Activated CD8-positive, alpha-beta T cell treated with anti-CD3 and anti-CD28 coated beads, Interleukin-2, amount 10 ng/mL, durations not matched to agents 7 days and 5 days (primary cell): ENCODE results near the gene AP1M2. TPM values are rescaled to one million over a fixed set of nuclear protein-coding genes. Genes with fewer than 3 reads are reported as not detected.

Source experiments
- ATAC-seq: fragments of 150-1000 bp; cut with Tn5 transposase; one replicate; pipeline ENCODE4 v1.10.0; 2021; ENCODE audit warnings: moderate library complexity
- CTCF ChIA-PET: fragments of 350-600 bp; sonication (Branson Sonifier 250); formaldehyde crosslinking; loops from one replicate; lab custom pipeline; 2021; ENCODE audit warnings: antibody characterized with exemption; lab: Charles Lee
- POLR2A ChIA-PET: fragments of 350-600 bp; sonication (Branson Sonifier 250); formaldehyde crosslinking; loops from one replicate; lab custom pipeline; 2021; ENCODE audit warnings: antibody characterized with exemption; lab: Charles Lee
- DNase-seq: peaks from one replicate; pipeline ENCODE4 v3.0.0-alpha.2; 2020
- H3K27ac Mint-ChIP-seq: one replicate; pipeline ENCODE4 v1.8.0; 2021; ENCODE audit warnings: mild to moderate bottlenecking, mixed read lengths
- H3K27me3 Mint-ChIP-seq: one replicate; pipeline ENCODE4 v1.8.0; 2021; ENCODE audit warnings: low read depth, mixed read lengths
- H3K36me3 Mint-ChIP-seq: one replicate; pipeline ENCODE4 v1.8.0; 2021; ENCODE audit warnings: low read depth, mixed read lengths
- H3K4me1 Mint-ChIP-seq: one replicate; pipeline ENCODE4 v1.8.0; 2021; ENCODE audit warnings: low read depth, mixed read lengths
- H3K4me3 Mint-ChIP-seq: one replicate; pipeline ENCODE4 v1.8.0; 2021; ENCODE audit warnings: mild to moderate bottlenecking, mixed read lengths
- H3K9me3 Mint-ChIP-seq: one replicate; pipeline ENCODE4 v1.8.0; 2022; ENCODE audit warnings: mixed read lengths; ENCODE audit not compliant: insufficient read depth
- total RNA-seq, 2 experiments: library from RNA; stranded (reverse); gene quantifications; one replicate each; pipeline ENCODE4 v1.2.3, GENCODE V29; 2021

The AP1M2 gene
- total RNA-seq, 2 experiments from 2014 or later = not detected

DNA sequence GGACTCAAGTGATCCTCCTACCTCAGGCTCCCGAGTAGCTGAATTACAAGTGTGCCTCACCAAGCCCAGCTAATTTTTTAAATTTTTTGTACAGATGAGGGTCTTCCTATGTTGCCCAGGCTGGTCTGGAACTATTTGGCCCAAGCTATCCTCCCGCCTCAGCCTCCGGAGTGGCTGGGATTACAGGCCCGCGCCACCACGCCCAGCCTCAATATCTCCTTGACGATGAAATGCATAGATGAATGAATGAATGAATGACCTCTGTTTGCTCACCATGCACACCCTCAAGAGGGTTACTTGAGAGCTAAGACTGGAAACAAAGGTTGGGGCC lies 14.9 kb upstream of the AP1M2 start:
- DNase-seq = no peak
- Mint-ChIP-seq H3K27me3 (peaks cover 6% of the 10 kb centered on the region), H3K27ac (peak overlapping the region; percentile 81), H3K9me3 (no peaks in the 10 kb centered on the region), H3K4me1 (peaks cover 31% of the 10 kb centered on the region), H3K4me3 (peak overlapping the region; percentile 71), H3K36me3 (peaks cover 13% of the 10 kb centered on the region)
- ChIA-PET CTCF (interaction anchor here (0.7 to 6.5 kb wide), 4 partner anchors 21 to 94 kb away, joined by 3 to 70 read pairs (median 27); no protein-coding TSS in a partner anchor), POLR2A (interaction anchor here (0.5 to 3.8 kb wide), 11 partner anchors 8 to 115 kb away, joined by 3 to 35 read pairs (median 4); partner anchors contain the start of genes CDKN2D and QTRT1)
- ATAC-seq = no peak

DNA sequence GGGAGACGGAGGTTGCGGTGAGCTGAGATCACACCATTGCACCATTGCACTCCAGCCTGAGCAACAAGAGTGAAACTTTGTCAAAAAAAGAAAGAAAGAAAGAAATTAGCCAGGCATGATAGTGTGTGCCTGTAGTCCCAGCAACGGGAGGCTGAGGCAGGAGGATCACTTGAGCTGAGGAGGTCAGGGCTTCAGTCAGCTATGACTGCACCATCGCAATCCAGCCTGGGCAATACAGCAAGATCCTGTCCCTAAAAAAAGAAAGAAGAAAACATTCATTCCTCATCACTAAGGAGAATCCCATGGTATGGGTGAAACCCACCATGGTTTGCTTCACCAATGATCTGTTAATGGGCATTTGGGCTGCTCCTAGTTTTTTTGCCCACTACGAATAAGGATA lies 13.0 kb upstream of the AP1M2 start:
- ChIA-PET POLR2A (interaction anchor here (1.2 kb wide), 1 partner anchor 32 kb away, joined by 3 read pairs; no protein-coding TSS in a partner anchor), CTCF (interaction anchor here (2.1 to 6.5 kb wide), 2 partner anchors 19 to 44 kb away, joined by 5 to 70 read pairs; no protein-coding TSS in a partner anchor)
- no peak overlapping the region for H3K27ac Mint-ChIP-seq

DNA sequence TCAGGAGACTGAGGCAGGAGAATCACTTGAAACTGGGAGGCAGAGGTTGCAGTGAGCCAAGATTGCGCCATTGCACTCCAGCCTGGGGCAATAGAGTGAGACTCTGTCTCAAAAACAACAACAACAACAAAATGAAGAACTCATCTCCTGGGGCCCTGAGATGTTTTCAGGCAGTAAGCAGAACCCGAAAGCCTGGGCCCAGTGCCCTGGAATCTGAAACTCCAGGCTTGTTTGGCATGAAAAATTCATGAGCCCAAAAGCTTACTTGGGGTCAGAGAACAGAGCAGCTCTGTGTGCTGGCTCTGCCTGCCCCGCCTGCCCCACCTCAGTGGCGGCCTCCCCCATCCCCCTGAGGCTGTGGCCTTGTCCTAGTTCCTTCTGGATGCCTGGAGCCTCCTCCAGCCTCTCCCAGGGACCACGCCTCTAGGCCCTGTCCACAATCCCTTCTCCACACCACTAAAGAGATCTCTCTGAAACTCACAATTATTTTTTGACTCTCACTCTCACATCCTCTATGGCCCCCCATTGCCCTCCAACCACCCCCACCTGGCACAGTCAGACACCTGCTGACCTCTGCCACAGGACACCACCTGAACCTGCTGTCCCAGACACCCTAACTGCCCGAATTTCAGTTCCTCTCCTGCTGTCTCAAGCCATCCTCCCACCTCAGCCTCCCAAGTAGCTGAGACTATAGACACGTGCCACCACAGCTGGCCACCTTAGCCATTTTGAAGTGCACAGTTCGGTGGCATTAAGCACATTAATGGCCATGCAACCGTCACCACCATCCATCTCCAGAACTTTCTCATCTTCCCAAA lies 6.9 kb upstream of the AP1M2 start:
- CTCF ChIA-PET = interaction anchor here (4.5 kb wide), 1 partner anchor 13 kb away, joined by 37 read pairs; no protein-coding TSS in a partner anchor
- DNase-seq = no peak
- Mint-ChIP-seq H3K27ac (peak overlapping the region; percentile 76), H3K4me3 (no peak overlapping the region), H3K27me3 (peaks cover 2% of the 10 kb centered on the region), H3K9me3 (no peaks in the 10 kb centered on the region), H3K36me3 (no peaks in the 10 kb centered on the region), H3K4me1 (peaks cover 25% of the 10 kb centered on the region)
- POLR2A ChIA-PET = interaction anchor here (1.0 to 1.1 kb wide), 2 partner anchors 8 to 11 kb away, joined by 3 read pairs; no protein-coding TSS in a partner anchor
- ATAC-seq = no peak

More for the DNA sequence above, 13.0 kb upstream of the AP1M2 start:
- H3K27me3 Mint-ChIP-seq = peaks cover 6% of the 10 kb centered on the region
- H3K4me1 Mint-ChIP-seq = peaks cover 44% of the 10 kb centered on the region
- DNase-seq (no peak), ATAC-seq (no peak)
- H3K4me3 Mint-ChIP-seq = no peak overlapping the region
- no peaks in the 10 kb centered on the region for H3K9me3 Mint-ChIP-seq
- peaks cover 13% of the 10 kb centered on the region for H3K36me3 Mint-ChIP-seq

DNA sequence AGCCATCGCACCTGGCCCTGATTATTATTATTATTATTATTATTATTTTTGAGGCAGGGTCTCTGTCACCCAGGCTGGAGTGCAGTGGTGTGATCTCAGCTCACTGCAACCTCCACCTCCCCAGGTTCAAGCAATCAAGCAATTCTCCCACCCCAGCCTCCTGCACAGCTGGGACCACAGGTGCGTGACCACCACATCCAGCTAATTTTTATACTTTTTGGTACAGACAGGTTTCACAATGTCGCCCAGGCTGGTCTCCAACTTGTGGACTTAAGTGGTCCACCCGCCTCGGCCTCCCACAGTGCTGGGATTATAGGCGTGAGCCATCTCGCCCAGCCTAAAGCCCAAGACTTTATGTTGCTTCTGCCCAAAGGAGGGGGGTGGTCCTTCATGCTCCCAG lies 6.0 kb upstream of the AP1M2 start:
- ATAC-seq = no peak
- no peak overlapping the region for H3K4me3 Mint-ChIP-seq
- ChIA-PET CTCF (interaction anchor here (1.6 to 1.9 kb wide), 2 partner anchors 12 to 51 kb away, joined by 9 to 10 read pairs; no protein-coding TSS in a partner anchor), POLR2A (interaction anchor here (1.1 kb wide), 1 partner anchor 11 kb away, joined by 3 read pairs; no protein-coding TSS in a partner anchor)
- peaks cover 22% of the 10 kb centered on the region for H3K4me1 Mint-ChIP-seq
- no peaks in the 10 kb centered on the region for H3K36me3 Mint-ChIP-seq
- H3K27me3 Mint-ChIP-seq = peaks cover 2% of the 10 kb centered on the region
- no peak overlapping the region for H3K27ac Mint-ChIP-seq
- no peak for DNase-seq
- H3K9me3 Mint-ChIP-seq = no peaks in the 10 kb centered on the region

DNA sequence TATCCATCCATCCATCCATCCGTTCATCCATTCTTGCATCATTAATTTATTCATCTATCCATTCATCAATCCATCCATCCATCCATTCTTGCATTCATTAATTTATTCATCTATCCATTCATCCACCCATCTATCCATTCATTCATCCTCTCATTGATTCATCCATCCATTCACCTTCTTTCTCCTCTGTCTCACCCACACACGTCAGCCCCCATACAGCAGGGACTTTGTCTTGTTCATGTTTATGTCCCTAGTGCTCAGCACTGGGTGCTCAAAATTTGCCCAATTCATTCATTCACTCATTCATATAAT lies 683 bp upstream of the AP1M2 start:
- Mint-ChIP-seq H3K9me3 (no peaks in the 10 kb centered on the region), H3K4me3 (no peak overlapping the region), H3K27me3 (peaks cover 14% of the 10 kb centered on the region), H3K27ac (no peak overlapping the region), H3K36me3 (no peaks in the 10 kb centered on the region), H3K4me1 (peaks cover 22% of the 10 kb centered on the region)
- POLR2A ChIA-PET = interaction anchor here (1.5 kb wide), 1 partner anchor 16 kb away, joined by 4 read pairs; no protein-coding TSS in a partner anchor
- no peak for ATAC-seq
- CTCF ChIA-PET = interaction anchor here (1.4 kb wide), 1 partner anchor 57 kb away, joined by 4 read pairs; no protein-coding TSS in a partner anchor
- no peak for DNase-seq

DNA sequence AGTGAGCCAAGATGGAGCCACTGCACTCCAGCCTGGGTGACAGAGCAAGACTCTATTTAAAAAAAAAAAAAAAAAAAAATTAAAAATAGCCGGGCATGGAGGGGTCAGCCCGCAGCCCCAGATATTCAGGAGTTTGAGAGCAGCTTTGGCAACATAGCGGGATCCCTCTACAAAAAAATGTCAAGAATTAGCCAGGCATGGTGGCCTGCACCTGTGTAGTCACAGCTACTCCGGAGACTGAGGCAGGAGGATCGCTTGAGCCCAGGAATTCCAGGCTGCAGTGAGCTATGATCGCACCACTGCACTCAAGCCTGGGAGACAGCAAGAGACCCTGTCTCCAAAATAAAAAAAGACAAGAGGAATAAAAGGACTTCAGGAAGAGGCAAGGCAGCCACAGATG lies 716 bp downstream of the AP1M2 start:
- Mint-ChIP-seq H3K4me1 (peaks cover 25% of the 10 kb centered on the region), H3K27me3 (peaks cover 14% of the 10 kb centered on the region), H3K27ac (no peak overlapping the region), H3K4me3 (no peak overlapping the region), H3K36me3 (no peaks in the 10 kb centered on the region), H3K9me3 (no peaks in the 10 kb centered on the region)
- DNase-seq = no peak
- CTCF ChIA-PET = interaction anchor here (8.8 kb wide), 1 partner anchor 61 kb away, joined by 421 read pairs; no protein-coding TSS in a partner anchor
- no peak for ATAC-seq
- POLR2A ChIA-PET = interaction anchor here (0.8 to 0.9 kb wide), 2 partner anchors 15 to 18 kb away, joined by 3 read pairs; no protein-coding TSS in a partner anchor

DNA sequence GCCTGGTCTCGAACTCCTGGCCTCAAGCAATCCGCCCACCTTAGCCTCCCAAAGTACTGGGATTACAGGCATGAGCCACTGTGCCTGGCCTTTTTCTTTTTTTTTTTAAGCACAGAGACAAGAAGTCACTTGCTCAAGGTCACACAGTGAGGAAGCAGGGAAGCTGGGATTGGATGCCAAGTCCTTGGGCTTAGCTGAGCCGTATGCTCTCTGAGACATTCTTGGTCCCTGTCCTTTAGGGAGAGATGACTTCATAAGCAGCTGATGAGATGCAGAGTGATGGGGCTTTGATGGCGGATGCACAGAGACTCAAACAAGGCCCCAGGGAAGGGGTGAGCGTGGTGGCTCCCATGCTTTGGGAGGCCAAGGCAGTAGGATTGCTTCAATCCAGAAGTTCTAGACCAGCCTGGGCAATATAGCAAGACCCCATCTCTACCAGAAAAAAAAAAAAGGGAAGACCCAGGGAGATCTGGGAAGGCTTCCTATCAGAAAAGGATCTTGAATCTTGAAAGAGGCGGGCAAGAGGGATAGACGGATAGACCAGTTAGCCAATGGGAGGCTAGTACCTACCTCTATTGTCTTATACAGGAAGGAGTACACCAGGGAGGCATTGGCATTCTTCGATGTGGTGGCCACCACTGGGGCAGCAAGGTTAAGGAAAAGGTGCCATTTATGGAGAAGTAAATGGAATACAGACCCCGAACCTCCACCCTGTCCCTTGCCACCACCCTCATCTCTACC lies 3.9 kb downstream of the AP1M2 start:
- POLR2A ChIA-PET = interaction anchor here (1.4 kb wide), 1 partner anchor 20 kb away, joined by 4 read pairs; no protein-coding TSS in a partner anchor
- CTCF ChIA-PET = interaction anchor here (0.7 to 8.8 kb wide), 10 partner anchors 12 to 281 kb away, joined by 3 to 421 read pairs (median 32); partner anchors contain the start of gene QTRT1
- no peak for DNase-seq
- H3K27me3 Mint-ChIP-seq = peaks cover 11% of the 10 kb centered on the region
- H3K4me3 Mint-ChIP-seq = no peak overlapping the region
- ATAC-seq = no peak
- H3K36me3 Mint-ChIP-seq = no peaks in the 10 kb centered on the region
- H3K27ac Mint-ChIP-seq = no peak overlapping the region
- peaks cover 31% of the 10 kb centered on the region for H3K4me1 Mint-ChIP-seq
- H3K9me3 Mint-ChIP-seq = no peaks in the 10 kb centered on the region

DNA sequence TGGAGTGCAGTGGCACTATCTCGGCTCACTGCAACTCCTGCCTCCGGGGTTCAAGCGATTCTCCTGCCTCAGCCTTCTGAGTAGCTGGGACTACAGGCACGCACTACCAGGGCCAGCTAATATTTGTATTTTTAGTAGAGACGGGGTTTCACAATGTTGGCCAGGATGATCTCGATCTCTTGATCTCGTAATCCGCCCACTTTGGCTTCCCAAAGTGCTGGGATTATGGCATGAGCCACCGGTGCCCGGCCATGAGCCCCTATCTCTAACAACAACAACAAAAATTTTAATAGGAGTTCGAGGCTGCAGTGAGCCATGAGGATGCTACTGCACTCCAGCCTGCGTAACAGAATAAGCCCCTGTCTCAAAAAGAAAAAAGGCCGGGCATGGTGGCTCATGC lies 5.0 kb downstream of the AP1M2 start:
- DNase-seq = no peak
- H3K27me3 Mint-ChIP-seq = peaks cover 5% of the 10 kb centered on the region
- H3K9me3 Mint-ChIP-seq = no peaks in the 10 kb centered on the region
- H3K36me3 Mint-ChIP-seq = no peaks in the 10 kb centered on the region
- H3K4me3 Mint-ChIP-seq = no peak overlapping the region
- ChIA-PET CTCF (interaction anchor here (0.7 to 8.8 kb wide), 26 partner anchors 9 to 282 kb away, joined by 3 to 421 read pairs (median 7); partner anchors contain the start of genes CDKN2D, QTRT1 and SLC44A2), POLR2A (interaction anchor here (1.5 to 3.5 kb wide), 4 partner anchors 21 to 119 kb away, joined by 5 to 22 read pairs (median 14); partner anchors contain the start of gene QTRT1)
- H3K4me1 Mint-ChIP-seq = peaks cover 29% of the 10 kb centered on the region
- H3K27ac Mint-ChIP-seq = no peak overlapping the region
- ATAC-seq = no peak

DNA sequence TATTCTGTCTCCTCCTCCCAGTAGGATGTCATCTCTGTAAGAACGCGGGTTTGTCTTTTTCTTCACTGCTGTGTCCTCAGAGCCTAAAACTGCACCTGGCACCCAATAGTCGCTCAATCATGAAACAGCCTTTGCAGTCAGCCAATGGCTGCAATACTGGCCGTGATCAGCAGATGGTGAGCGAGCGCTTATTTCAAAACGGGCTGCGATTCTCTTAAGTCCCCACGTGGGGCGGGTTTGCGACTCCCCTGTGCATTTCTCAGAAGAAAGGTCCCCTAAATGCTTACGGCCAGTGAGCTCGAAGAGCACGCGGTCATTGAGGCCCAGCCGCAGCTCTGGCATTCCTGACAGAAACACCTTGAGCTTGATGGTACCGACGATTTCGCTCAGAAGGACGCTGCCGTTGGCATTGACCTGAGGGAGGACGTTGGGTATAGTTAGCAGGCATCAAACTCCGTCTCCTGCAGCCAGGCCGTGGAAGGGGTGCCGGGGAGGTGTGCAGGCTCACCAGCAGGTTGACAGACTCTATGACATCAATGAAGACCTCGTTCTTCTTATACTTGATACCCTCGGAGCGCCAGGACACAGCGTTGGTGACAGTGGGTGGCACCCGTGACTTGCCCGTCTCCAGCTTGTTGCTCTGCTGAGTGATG lies 6.0 kb downstream of the AP1M2 start:
- POLR2A ChIA-PET = interaction anchor here (1.0 to 3.5 kb wide), 6 partner anchors 14 to 120 kb away, joined by 3 to 22 read pairs (median 6); partner anchors contain the start of gene QTRT1

DNA sequence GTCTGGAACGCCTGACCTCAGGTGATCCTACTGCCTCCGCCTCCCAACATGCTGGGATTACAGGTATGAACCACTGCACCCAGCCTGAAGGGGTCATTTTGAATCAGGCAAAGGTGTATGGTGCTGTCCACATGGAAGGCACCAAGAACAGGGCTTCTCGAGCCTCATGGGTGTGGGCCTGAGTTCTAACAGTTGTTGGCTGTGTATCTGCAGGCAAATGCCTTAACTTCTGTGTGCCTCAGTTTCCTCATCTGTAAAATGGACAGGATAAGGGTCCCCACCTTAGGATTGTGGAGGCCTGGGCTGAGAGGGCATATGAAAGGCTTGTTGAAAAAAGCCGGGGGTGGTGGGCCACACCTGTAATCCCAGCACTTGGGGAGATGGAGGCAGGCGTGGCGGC lies 9.2 kb downstream of the AP1M2 start:
- no peak overlapping the region for H3K27ac Mint-ChIP-seq
- H3K27me3 Mint-ChIP-seq = no peaks in the 10 kb centered on the region
- ATAC-seq (no peak), DNase-seq (no peak)
- H3K36me3 Mint-ChIP-seq = no peaks in the 10 kb centered on the region
- ChIA-PET POLR2A (no interaction called here), CTCF (interaction anchor here (5.4 to 8.8 kb wide), 2 partner anchors 69 to 123 kb away, joined by 135 to 421 read pairs; partner anchors contain the start of gene QTRT1)
- H3K9me3 Mint-ChIP-seq = no peaks in the 10 kb centered on the region
- H3K4me1 Mint-ChIP-seq = peaks cover 31% of the 10 kb centered on the region
- H3K4me3 Mint-ChIP-seq = no peak overlapping the region

More for the DNA sequence above, 6.0 kb downstream of the AP1M2 start:
- no peaks in the 10 kb centered on the region for H3K27me3 Mint-ChIP-seq
- H3K36me3 Mint-ChIP-seq = no peaks in the 10 kb centered on the region
- H3K4me1 Mint-ChIP-seq = peaks cover 32% of the 10 kb centered on the region
- H3K27ac Mint-ChIP-seq = no peak overlapping the region
- DNase-seq = peak; percentile 95
- CTCF ChIA-PET = interaction anchor here (0.7 to 8.8 kb wide), 45 partner anchors 8 to 190 kb away, joined by 3 to 421 read pairs (median 5); partner anchors contain the start of genes CDKN2D, DNM2, KEAP1 and KRI1
- peak; percentile 92 for ATAC-seq
- no peaks in the 10 kb centered on the region for H3K9me3 Mint-ChIP-seq
- H3K4me3 Mint-ChIP-seq = no peak overlapping the region
